Measurements from ENCODE around the gene SDHB.

GRCh38 chr1:17039522-17039921 lies 14.3 kb downstream of the SDHB start:
- TF ChIP-seq, protein P1, sequence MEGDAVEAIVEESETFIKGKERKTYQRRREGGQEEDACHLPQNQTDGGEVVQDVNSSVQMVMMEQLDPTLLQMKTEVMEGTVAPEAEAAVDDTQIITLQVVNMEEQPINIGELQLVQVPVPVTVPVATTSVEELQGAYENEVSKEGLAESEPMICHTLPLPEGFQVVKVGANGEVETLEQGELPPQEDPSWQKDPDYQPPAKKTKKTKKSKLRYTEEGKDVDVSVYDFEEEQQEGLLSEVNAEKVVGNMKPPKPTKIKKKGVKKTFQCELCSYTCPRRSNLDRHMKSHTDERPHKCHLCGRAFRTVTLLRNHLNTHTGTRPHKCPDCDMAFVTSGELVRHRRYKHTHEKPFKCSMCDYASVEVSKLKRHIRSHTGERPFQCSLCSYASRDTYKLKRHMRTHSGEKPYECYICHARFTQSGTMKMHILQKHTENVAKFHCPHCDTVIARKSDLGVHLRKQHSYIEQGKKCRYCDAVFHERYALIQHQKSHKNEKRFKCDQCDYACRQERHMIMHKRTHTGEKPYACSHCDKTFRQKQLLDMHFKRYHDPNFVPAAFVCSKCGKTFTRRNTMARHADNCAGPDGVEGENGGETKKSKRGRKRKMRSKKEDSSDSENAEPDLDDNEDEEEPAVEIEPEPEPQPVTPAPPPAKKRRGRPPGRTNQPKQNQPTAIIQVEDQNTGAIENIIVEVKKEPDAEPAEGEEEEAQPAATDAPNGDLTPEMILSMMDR (IDR thresholded peaks at IDR 0.05): no peak
- TF ChIP-seq POLR2A (IDR thresholded peaks at IDR 0.05) (no peak), POLR2AphosphoS5 (IDR thresholded peaks at IDR 0.05) (no peak)

All from breast epithelium (tissue), 3 donors.